ENCODE measurements around the gene DUXB.

The DUXB gene

DNA sequence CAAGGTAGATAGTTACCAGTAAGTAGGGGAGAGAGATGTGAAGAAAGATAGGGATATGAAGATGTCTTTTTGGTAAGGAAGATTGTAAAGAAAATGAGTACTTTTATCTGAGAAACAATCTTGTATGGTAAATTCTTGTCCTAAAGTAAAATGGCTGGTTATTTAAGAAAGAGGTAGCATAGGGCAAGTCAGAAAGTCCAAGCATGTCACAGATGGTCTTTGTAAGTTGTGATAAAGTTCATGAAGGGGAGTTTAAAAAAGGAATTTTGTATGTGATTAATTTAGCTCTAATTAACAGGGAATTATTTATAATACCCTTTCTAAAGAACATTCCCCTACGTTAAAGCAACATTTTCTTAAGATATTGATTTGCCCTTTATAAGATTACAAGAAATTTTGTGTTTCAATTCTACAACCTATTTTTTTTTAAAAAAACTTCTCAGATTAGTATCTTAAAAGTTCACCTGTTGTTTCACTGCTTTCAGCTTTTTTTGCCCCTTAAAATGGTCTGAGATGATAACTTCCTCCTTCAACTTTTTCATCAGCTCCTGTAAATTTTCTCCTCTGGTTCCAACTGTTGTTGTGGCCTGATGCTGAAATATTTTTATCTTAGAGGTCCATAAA lies 41.3 kb upstream of the DUXB start:
- no peak overlapping the region for H3K4me3 ChIP-seq
- H3K36me3 ChIP-seq: no peaks in the 10 kb centered on the region
- H3K27ac ChIP-seq: no peak overlapping the region
- intact Hi-C loops (cut with DNase I; ENCODE audit: low total_unique reads): no loop called here
- TF ChIP-seq, protein P1, sequence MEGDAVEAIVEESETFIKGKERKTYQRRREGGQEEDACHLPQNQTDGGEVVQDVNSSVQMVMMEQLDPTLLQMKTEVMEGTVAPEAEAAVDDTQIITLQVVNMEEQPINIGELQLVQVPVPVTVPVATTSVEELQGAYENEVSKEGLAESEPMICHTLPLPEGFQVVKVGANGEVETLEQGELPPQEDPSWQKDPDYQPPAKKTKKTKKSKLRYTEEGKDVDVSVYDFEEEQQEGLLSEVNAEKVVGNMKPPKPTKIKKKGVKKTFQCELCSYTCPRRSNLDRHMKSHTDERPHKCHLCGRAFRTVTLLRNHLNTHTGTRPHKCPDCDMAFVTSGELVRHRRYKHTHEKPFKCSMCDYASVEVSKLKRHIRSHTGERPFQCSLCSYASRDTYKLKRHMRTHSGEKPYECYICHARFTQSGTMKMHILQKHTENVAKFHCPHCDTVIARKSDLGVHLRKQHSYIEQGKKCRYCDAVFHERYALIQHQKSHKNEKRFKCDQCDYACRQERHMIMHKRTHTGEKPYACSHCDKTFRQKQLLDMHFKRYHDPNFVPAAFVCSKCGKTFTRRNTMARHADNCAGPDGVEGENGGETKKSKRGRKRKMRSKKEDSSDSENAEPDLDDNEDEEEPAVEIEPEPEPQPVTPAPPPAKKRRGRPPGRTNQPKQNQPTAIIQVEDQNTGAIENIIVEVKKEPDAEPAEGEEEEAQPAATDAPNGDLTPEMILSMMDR (IDR thresholded peaks at IDR 0.05): no peak
- DNase-seq: no peak
- H3K9me3 ChIP-seq: no peaks in the 10 kb centered on the region
- H3K4me1 ChIP-seq: no peaks in the 10 kb centered on the region
- H3K27me3 ChIP-seq: no peaks in the 10 kb centered on the region

DNA sequence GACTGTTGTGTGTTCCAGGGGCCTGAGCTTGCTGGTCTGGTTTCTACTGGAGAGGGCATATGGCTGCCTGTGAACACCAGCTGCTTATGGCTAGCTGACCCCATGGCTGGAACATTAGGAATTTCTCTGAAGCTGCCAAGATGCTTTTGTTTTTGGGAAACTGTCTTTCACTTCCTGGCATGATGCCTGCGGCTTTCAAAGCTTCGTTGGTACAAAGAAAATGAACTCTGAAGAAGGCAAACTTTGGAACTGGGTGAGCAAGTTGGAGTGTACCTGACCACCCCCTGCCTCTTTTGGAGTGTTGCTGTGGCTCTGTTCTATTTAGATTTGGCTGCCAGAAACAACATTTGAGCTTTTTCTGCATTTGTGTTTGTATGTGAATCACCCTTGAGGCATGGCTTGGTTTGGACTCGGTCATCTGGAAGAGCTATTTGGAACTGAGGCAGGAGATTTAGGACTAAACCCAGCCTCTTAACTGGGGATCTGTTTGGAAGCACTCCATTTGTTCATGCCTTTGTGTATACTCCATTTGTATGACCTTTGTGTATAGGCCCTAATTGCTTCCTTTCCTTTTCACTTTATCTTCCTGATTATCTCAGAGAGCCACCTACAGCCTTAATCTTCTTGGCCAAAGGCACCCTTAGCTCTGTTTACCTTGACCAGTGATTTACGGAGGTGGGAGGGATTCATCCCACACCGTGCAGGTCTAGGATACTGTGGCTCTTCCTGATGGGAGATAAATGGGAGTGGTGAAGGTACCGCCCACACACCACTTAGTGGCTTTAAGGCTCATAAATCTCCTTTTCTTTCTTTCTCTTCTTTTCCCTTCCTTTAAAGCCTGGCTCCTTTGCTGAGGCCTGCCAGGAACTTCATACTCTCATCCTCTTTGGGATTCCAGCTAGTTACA lies 32.3 kb upstream of the DUXB start:
- Histone ChIP-seq H3K4me1 (peaks cover 0 to 24% (median 14%) of the 10 kb centered on the region in 4 donors), H3K4me3 (no peak overlapping the region), H3K9me3 (no peaks in the 10 kb centered on the region), H3K27me3 (no peaks in the 10 kb centered on the region), H3K27ac (peak overlapping the region; percentile 43 to 66), H3K36me3 (no peaks in the 10 kb centered on the region)
- TF ChIP-seq, protein P1 (IDR thresholded peaks at IDR 0.05): no peak
- intact Hi-C loops (cut with DNase I; ENCODE audit: low total_unique reads): loop anchor here (2.0 kb wide), 1 partner anchor 23 kb away; no protein-coding TSS in a partner anchor
- peak in 1 of 2 donors; percentile 69 for DNase-seq

DNA sequence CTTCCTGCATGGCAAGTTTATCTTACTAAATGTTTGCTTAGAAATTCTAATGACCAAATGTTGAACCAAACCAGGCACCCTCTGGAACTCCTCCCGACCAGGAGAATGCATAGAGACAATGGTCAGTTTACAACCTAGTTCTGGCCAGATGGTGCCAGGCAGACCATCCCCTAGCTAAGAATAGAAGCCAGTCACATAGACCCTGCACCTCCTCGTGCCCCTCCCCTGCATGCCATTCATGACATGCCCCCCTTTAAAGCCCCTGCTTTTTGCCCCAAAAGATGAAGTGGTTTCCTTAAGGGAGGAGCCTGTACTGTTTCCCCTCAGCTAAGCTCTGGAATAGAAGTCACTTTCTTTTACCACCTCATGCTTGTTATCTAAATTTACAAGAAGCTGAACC lies 31.6 kb upstream of the DUXB start:
- Histone ChIP-seq H3K9me3 (no peaks in the 10 kb centered on the region), H3K27me3 (no peaks in the 10 kb centered on the region), H3K4me1 (peaks cover 0 to 24% (median 14%) of the 10 kb centered on the region in 4 donors), H3K36me3 (no peaks in the 10 kb centered on the region), H3K4me3 (no peak overlapping the region), H3K27ac (peak overlapping the region; percentile 43 to 66)
- DNase-seq: no peak
- intact Hi-C loops (cut with DNase I; ENCODE audit: low total_unique reads): loop anchor here (2.0 kb wide), 1 partner anchor 22 kb away; no protein-coding TSS in a partner anchor
- TF ChIP-seq, protein P1 (IDR thresholded peaks at IDR 0.05): no peak

DNA sequence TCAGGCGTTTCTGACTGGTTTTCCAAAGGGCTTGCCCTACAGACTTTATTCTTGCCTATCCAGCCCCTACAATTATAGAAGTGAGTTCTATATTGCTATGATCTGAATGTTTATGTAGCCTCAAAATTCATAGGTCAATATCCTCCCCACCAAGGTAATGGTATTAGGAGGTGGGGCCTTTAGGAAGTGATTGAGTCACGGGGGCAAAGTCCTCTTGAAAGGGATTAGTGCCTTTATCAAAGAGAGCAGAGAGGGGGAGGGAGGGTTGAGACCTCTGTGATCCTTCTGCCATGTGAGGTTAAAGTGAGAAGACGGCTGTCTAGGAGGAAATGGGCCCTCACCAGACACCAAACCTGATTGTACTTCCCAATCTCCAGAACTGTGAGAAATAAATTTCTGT lies 26.0 kb upstream of the DUXB start:
- H3K4me1 ChIP-seq: peaks cover 0 to under 1% (median 0%) of the 10 kb centered on the region in 4 donors
- no peak overlapping the region for H3K4me3 ChIP-seq
- intact Hi-C loops (cut with DNase I; ENCODE audit: low total_unique reads): no loop called here
- H3K27me3 ChIP-seq: no peaks in the 10 kb centered on the region
- H3K36me3 ChIP-seq: no peaks in the 10 kb centered on the region
- H3K27ac ChIP-seq: no peak overlapping the region
- H3K9me3 ChIP-seq: no peaks in the 10 kb centered on the region
- TF ChIP-seq, protein P1 (IDR thresholded peaks at IDR 0.05): no peak
- DNase-seq: no peak

DNA sequence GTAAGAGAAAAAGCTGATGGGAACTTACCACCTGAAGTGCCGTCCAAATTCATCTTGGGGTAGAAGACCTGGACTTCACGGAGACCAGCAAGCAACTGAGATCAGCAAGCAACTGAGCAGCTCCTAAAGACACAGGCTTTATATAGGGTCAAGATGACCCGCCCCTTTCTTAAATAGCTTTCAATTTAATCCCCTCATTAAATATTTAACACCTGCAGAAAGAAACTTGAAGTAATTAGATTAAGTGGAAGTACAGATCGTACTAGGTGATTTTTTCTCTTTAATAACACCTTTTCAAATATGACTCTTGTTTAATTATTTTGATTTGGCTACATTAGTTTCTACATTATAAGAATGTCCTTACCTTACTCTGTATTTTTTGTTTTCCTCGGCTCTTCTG lies 25.1 kb upstream of the DUXB start, which contains the start of gene CPHXL:
CPHXL (minus strand) TSS at position 101 of the 400 bp plus-strand sequence; CDS start at position 53, 48 bp downstream.
- DNase-seq: no peak
- Histone ChIP-seq H3K4me1 (no peaks in the 10 kb centered on the region), H3K27ac (no peak within 1 kb of the TSS), H3K36me3 (no peaks in the 10 kb centered on the region), H3K9me3 (no peaks in the 10 kb centered on the region), H3K27me3 (no peaks in the 10 kb centered on the region), H3K4me3 (no peak within 1 kb of the TSS)
- TF ChIP-seq, protein P1 (IDR thresholded peaks at IDR 0.05): no peak
- intact Hi-C loops (cut with DNase I; ENCODE audit: low total_unique reads): no loop called here

Measured in tibial artery (tissue), 4 donors.